Activated effector memory CD4-positive, alpha-beta T cell treated with anti-CD3 and anti-CD28 coated beads, Interleukin-2, amount 50 U/mL, for 16 hours (primary cell): ENCODE results near the gene FAM120C.
A peak's percentile ranks its signal among the peaks of the same experiment; 100 is the strongest.

Experiments
- DNase-seq: peaks from one replicate; pipeline ENCODE4 v3.0.0-alpha.2; 2020

FAM120C gene

DNA sequence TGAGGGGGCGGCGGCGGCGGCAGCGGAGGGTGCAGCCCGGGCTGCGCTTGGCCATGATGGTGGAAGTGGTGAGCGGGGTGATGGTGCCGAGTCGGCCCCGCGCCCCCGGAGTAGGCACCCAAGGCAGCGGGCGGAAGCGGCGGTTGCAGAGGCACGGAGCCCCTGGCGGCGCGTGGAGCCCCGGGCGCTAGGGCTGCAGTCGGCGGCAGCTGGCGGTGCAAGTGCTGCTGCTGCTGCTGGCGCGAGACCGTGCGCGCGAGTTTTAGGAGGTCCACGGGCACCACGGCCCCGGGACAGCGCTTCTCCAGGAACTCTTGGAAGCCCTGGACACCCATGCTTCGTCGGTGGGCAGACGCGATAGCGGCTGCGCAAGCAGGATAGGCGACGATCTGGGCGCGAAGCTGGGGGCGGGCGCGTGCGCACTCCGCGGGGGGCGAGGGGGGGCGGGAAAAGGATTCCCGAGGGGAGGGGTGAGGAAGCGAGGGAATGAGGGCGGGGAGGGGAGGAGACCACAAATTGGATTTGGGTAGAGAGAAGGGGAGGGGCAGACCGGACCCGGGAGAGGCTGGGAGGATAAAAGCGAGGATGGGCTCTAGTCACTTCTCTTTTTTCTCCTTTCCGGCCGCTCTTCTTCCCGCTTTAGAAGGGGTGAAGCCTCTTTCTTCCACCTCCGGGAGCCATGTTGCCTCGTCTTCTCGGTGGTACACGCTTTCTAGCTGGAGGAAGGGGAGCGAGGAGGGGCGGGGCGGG is at the start of gene FAM120C:
TSS of gene FAM120C (minus strand) at position 391 of the 750 bp plus-strand sequence. CDS start at position 335, 56 bp downstream.
- peak; percentile 84 for DNase-seq

DNA sequence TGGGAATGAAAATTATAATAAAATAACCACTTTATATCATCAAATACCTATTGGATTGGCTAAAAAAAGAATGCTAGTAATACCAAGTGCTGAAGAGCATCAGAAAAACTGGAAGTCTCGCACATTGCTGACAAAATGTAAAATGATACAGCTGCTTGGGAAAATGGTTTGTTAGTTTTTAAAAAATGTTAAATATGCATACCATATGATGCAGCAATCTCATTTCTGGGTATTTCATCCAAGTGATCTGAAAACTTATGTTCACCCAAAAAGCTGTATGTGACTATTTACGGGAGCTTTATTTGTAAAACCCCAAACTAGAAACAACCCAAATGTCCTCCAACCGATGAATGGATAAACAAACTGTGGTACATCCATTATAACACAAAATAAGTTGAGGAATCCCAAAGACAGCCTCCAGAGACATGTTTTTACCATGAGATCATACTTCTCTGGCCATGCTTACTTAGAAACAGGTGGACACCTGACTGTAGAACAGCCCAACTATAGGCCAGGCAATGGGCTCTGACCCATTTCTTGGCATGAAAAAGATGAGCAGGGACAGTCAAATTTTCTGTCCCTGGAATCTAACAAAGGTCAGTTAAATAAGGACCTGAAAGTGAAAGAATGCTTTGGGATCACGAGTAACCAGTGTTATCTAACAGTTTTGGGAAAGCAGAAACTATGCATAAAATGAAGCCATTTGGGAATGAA is 47.5 kb upstream of the FAM120C start:
- no peak for DNase-seq

DNA sequence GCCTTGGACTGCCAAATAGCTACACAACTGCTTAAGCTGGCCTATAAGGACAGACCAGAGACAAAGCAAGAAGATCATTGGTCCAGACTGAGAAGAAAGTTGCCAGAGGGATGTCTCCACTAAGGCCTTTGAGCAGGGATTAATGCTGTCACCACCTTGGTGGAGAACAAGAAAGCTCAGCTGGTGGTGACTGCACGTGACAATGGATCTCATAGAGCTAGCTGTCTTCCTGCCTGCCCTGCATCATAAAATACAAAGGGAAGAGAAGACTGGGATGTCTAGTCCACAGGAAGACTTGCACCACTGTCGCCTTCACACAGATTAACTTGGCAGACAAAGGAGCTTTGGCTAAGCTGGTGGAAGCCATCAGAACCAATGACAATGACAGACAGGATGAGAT is 40.5 kb upstream of the FAM120C start:
- DNase-seq: no peak

GRCh38 chrX:54213603-54214002 is 30.5 kb upstream of the FAM120C start:
- no peak for DNase-seq

DNA sequence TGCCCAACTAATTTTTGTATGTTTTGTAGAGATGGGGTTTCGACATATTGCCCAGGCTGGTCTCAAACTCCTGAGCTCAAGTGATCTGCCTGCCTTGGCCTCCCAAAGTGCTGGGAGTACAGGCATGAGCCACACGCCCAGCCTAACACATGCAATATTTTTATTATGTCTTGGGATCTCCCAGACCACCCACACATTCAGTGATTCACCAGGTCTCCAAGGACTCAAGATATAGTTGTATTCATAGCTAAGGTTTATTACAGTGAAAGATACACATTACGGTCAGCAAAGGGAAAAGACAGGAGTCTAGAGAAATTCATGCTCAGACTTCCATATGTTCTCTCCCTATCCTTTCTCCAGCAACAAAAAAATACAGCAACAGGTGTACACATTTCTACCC is 25.5 kb upstream of the FAM120C start:
- DNase-seq: no peak

DNA sequence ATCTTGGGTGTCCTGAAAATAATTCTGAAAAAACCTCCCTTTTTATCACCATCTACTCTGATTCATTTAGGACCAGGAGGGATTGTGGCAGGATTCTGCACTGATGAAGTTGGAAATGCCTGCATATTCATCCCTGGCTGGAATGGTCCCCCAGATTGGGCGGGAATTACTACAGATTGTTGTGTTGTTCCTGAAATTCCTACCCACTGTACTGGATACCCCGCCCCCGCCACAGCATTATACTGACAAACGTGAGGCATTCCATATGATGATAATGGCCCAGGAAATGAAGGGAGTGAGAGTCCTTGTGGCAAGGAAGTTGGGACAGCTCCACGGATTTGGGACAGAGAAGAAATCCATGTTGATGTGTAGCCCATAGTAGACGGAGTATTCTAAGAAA is 15.2 kb upstream of the FAM120C start:
- DNase-seq: no peak

- no peak for DNase-seq
These were observed 12.0 kb upstream of the FAM120C start for GRCh38 chrX:54194982-54195588.

DNA sequence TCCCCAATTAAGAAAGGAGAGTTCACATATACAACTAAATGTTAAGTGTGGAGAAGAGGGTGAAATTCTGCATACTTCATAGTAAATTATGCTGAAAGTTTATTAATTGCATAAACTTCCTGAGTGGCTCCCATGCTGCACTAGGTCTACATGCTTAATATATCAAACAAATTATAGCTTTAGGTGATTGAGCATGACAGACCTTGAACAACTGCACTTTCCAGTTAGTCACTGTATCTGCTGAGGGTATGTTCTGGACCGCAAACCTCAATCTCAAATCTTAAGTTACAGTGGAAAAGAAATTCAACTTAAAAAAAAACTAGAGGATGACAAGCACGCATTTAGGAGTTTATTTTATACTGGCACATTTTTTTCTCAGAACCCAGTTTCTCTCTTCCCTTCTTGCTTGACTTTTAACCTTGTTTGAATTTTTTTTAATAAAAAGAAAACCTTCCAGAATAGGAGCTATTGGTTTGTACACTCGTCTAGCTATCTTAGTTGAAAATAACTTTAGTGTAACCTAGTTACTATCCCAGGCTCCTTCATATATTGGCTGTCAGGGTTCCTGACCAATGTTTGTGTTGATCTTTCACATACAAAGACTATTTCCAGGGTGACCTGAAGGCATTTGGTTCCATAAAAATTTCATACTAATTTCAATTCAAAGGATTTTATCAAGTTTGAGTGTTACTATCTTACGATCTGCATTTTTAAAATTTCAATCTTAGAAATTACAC is 10.2 kb upstream of the FAM120C start:
- DNase-seq: no peak

GRCh38 chrX:54184474-54184873 is 1.4 kb upstream of the FAM120C start:
- DNase-seq: no peak

DNA sequence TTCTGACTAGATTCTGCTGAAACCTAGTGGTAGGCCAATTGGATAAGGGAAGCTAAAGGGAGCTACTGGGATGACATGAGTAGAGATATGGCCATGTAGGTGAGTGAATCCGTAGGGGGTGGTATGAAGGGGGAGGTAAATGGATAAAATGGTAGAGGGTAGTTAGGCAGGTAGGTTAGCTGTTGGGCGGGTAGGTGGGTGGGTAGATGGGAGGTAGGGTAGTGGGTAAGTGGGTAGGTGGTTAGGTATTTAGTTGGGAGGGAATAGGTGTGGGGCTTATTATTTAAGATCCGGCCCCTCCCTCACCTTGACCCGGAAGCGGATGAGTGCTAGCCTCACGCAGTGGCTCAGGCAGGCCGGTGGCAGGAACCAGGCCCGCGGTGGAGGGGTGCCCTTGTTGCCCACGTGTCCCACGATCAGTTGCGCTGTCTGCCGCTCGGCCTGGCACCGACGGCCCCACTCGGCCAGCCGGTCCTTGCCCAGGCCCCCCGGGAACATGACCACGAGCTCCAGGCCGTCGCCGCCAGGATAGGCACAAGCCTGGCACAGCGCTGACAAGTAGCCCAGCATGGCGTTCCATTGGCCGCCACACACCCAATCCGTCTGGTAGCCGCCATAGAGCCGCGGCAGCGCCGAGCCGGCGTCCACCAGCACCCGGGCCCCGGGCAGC is 725 bp downstream of the FAM120C start:
- DNase-seq: peak; percentile 89

DNA sequence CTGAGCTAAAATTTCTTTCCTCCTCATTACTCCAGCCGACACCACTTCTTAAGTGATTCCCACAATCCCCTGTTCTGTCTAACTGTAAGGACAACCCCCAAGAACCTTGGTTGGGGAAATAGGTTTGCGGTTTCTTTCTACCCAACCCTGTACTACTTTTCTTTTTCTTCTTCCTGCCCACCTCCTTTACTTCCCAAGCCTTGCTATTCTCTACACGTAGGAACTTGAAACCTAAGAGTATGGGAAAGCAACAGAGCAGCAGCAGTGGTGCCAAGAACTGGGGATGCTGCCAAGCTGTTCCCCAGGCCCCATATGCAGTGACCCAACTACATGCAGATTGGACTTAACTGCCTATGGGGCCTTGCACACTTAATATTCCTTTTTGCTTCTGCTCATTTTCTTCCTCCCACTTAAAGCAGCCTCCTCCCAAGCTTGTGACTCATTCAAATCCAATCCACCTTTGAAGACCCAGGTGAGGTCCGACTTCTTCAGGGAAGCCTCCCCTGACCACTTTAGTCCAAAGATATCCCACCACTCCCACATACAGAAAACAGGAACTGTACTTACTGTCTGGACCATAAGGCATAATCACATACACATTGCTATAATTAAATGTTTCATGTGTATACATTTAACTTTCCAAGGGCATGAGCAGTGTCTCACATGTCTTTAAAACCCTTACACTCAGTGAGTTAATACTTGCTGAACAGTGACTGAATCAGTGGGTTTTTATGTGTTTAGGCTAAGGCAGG is 1.7 kb downstream of the FAM120C start:
- DNase-seq: no peak

GRCh38 chrX:54180403-54180802 is 2.7 kb downstream of the FAM120C start:
- DNase-seq: no peak

- DNase-seq: no peak
These were observed 4.7 kb downstream of the FAM120C start for GRCh38 chrX:54178100-54178940.

- DNase-seq: no peak
These were observed 5.7 kb downstream of the FAM120C start for GRCh38 chrX:54177306-54177705.

- no peak for DNase-seq
These were observed 9.3 kb downstream of the FAM120C start for GRCh38 chrX:54173791-54174190.

GRCh38 chrX:54172455-54172854 is 10.6 kb downstream of the FAM120C start:
- no peak for DNase-seq

DNA sequence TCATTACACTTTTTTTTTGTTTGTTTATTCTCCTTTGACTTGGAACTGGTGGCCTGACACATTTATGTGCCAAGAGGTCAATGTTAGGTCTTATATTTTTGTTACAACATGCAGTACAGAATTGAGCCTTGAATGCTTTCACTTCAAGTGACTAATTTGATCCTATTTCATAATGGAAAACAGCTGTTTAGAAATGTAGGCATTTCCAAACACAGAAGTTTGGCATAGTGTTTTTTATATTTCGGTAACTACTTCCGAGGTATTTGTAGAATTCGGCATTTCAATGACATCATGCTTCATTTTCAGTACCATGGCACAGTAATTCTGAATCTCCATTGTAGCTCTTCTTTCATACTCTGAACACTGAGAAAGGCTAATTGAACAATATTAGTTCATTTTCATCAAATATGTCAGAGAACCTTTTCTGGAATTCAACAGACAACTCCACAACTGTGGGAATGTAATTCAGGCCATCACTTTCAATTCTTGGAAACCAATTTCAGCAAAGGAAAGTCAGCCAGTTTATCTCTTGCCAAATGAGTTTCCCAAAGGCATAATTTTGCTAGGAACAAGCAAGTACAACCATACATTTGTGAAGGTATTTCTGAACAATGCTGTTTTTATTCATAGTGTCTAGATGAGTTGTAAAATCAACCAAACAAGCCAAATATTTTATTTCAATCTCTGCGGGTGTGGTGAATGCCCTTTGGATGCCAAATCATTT is 11.4 kb downstream of the FAM120C start:
- no peak for DNase-seq

DNA sequence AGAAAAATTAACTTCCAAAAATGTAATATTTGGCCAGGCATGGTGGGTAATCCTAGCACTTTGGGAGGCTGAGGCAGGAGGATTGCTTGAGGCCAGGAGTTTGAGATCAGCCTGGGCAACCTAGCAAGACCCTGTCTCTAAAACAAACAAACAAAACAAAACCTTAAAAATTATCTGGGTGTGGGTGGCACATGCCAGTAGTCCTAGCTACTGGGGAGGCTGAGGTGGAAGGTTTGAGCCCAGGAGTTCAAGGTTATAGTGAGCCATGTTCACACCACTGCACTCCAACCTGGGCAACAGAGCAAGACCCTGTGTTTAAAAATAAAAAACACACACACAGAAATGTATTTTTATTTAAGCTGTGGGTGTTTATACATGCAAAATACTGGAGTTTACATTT is 12.0 kb downstream of the FAM120C start:
- DNase-seq: no peak

- no peak for DNase-seq
These were observed 16.1 kb downstream of the FAM120C start for GRCh38 chrX:54166915-54167314.

DNA sequence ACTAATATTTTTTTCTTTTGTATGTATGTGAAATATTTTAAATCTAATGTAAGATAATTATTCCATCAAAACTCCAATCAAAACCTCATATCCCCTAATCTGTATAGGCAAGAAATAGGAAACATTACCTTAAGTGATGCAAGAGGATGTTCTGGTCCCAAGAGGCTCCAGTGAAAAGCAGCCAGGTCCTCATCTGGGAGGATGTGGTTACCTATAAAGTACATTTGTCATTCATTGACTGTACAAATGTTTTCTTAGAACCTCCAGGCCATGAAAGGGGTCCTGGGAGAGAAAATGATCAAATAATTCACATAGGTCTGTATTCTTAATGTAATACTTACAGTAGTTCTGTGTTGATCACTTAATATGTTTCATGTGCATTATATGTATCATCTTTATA is 25.5 kb downstream of the FAM120C start:
- no peak for DNase-seq
